Epithelial cell of proximal tubule (primary cell): Measurements from ENCODE around the gene CLEC4G. TPM values are rescaled to one million over a fixed set of nuclear protein-coding genes. Genes with fewer than 3 reads are reported as not detected.

Source experiments
- DNase-seq: peaks from one replicate; pipeline ENCODE4 v3.0.0-alpha.2; 2011; ENCODE audit warnings: low read depth
- H3K4me3 ChIP-seq: 2 replicates; pipeline ENCODE4 v1.5.1; 2011; ENCODE audit warnings: low read depth, mild to moderate bottlenecking, low read length
- CTCF ChIP-seq: conservative IDR thresholded peaks from 2 replicates; pipeline ENCODE4 v1.5.1; 2012; ENCODE audit warnings: low read depth, mild to moderate bottlenecking, low read length
- total RNA-seq: library from RNA; depleted of rRNA; stranded (reverse); fragments of >200 nt; gene quantifications from 2 replicates; pipeline ENCODE4 v1.2.3, GENCODE V29; 2015

CLEC4G gene
- total RNA-seq, 1 donor from 2014 or later, result not detected

GRCh38 chr19:7762719-7763293 lies 30.9 kb upstream of the CLEC4G start, which contains the start of gene CLEC4M:
CLEC4M (plus strand) TSS chr19:7763243; CDS start chr19:7763267, 24 bp downstream.
- TF ChIP-seq CTCF, result no peak
- no peak for DNase-seq

GRCh38 chr19:7759156-7759555 lies 27.2 kb upstream of the CLEC4G start:
- no peak overlapping the region for H3K4me3 ChIP-seq
- DNase-seq, result no peak
- no peak for TF ChIP-seq CTCF

More at GRCh38 chr19:7762719-7763293, 30.9 kb upstream of the CLEC4G start, which contains the start of gene CLEC4M:
- no peak within 1 kb of the TSS for H3K4me3 ChIP-seq

GRCh38 chr19:7757358-7757757 lies 25.4 kb upstream of the CLEC4G start:
- TF ChIP-seq CTCF, result no peak
- DNase-seq, result no peak
- no peak overlapping the region for H3K4me3 ChIP-seq

GRCh38 chr19:7756258-7756657 lies 24.3 kb upstream of the CLEC4G start:
- no peak for DNase-seq
- no peak for TF ChIP-seq CTCF
- no peak overlapping the region for H3K4me3 ChIP-seq

- no peak overlapping the region for H3K4me3 ChIP-seq
- TF ChIP-seq CTCF, result no peak
- no peak for DNase-seq
Observed at GRCh38 chr19:7751157-7751783, 19.4 kb upstream of the CLEC4G start.

- no peak overlapping the region for H3K4me3 ChIP-seq
- peak; percentile 51 for TF ChIP-seq CTCF
- no peak for DNase-seq
Observed at GRCh38 chr19:7748756-7749155, 16.8 kb upstream of the CLEC4G start.

GRCh38 chr19:7748171-7748570 lies 16.3 kb upstream of the CLEC4G start:
- DNase-seq, result no peak
- H3K4me3 ChIP-seq, result no peak overlapping the region
- TF ChIP-seq CTCF, result no peak
